HCT116 (cell line): ENCODE data around the gene TUT1. TPM values are rescaled to one million over a fixed set of nuclear protein-coding genes. Genes with fewer than 3 reads are reported as not detected.

Source experiments
- ATAC-seq: fragments of 200-7000 bp; cut with Tn5 transposase; 2 replicates; pipeline ENCODE4 v1.9.1; 2020; ENCODE audit warnings: mild to moderate bottlenecking, moderate library complexity
- BruUV-seq: library from RNA; stranded (reverse); fragments of 400-500 nt; replicated peaks from 2 replicates; lab custom pipeline; 2021; lab: Mats Ljungman, UMichigan
- CTCF ChIA-PET: fragments of 300-600 bp; sonication (Branson Sonifier 250); formaldehyde crosslinking; loops from one replicate; lab custom pipeline; 2021; ENCODE audit warnings: antibody characterized with exemption; lab: Charles Lee
- POLR2A ChIA-PET: fragments of 300-600, 350-600 bp; sonication (Branson Sonifier 250); formaldehyde crosslinking; loops from one replicate; lab custom pipeline; 2021; ENCODE audit warnings: antibody characterized with exemption; lab: Charles Lee
- RAD21 ChIA-PET, 2 experiments: fragments of 300-600 bp; sonication (Branson Sonifier 250); formaldehyde crosslinking; loops; one replicate each; lab custom pipeline; 2023; ENCODE audit warnings: low total read pairs in 2 of 2; ENCODE audit not compliant: uncharacterized antibody in 2 of 2, unreplicated experiment in 2 of 2, low non-redundant PET in 1 of 2; lab: Charles Lee
- DNase-seq: peaks from one replicate; pipeline ENCODE4 v3.0.0-alpha.2; 2010; ENCODE audit warnings: low read depth, low spot score
- H2AFZ ChIP-seq: fragments of 200-600 bp; shearing (Covaris generic), sonication (generic); 2 replicates; pipeline ENCODE4 v1.6.1; 2017; ENCODE audit warnings: low read depth, mixed run types, mixed read lengths, antibody characterized with exemption, low read length; ENCODE audit not compliant: poor library complexity, severe bottlenecking
- H3K27ac ChIP-seq: 2 replicates; pipeline ENCODE4 v1.5.1; 2012; ENCODE audit warnings: low read depth, low read length
- H3K27me3 ChIP-seq: fragments of 200-600 bp; sonication (generic); 2 replicates; pipeline ENCODE4 v1.6.1; 2016; ENCODE audit warnings: mixed run types, low read length, mixed read lengths; ENCODE audit not compliant: insufficient read depth
- H3K36me3 ChIP-seq, 2 experiments: fragments of 200-500 bp in 1 of 2; fragments of 200-600 bp in 1 of 2; sonication (Bioruptor generic) in 1 of 2; sonication (generic) in 1 of 2; 2 replicates each; pipeline versions ENCODE4 v1.5.1 to v1.6.1; 2014 to 2016; ENCODE audit warnings: low read length in 2 of 2, inconsistent platforms in 1 of 2, mixed read lengths in 1 of 2, mixed run types in 1 of 2; ENCODE audit not compliant: insufficient read depth in 2 of 2, control insufficient read depth in 1 of 2
- H3K4me1 ChIP-seq, 2 experiments: fragments of 200-600 bp in 1 of 2; sonication (generic) in 1 of 2; 2 replicates each; pipeline versions ENCODE4 v1.5.1 to v1.6.1; 2012 to 2017; ENCODE audit warnings: low read length in 2 of 2, inconsistent platforms in 1 of 2, mild to moderate bottlenecking in 1 of 2, mixed read lengths in 1 of 2, mixed run types in 1 of 2, moderate library complexity in 1 of 2; ENCODE audit not compliant: insufficient read depth in 2 of 2, control insufficient read depth in 1 of 2
- H3K4me2 ChIP-seq: fragments of 200-600 bp; sonication (generic); 2 replicates; pipeline ENCODE4 v1.6.1; 2017; ENCODE audit warnings: mixed run types, low read length, mixed read lengths
- H3K4me3 ChIP-seq, 2 experiments: fragments of 200-600 bp in 1 of 2; sonication (generic) in 1 of 2; replicated peaks in 1 of 2; 2 replicates each; pipeline ENCODE4 v1.5.1; 2011 to 2016; ENCODE audit warnings: low read length in 2 of 2, control low read depth in 1 of 2, low read depth in 1 of 2, mild to moderate bottlenecking in 1 of 2, mixed read lengths in 1 of 2, mixed run types in 1 of 2
- H3K79me2 ChIP-seq: fragments of 200-600 bp; sonication (generic); 2 replicates; pipeline ENCODE4 v1.6.1; 2017; ENCODE audit warnings: mild to moderate bottlenecking, mixed run types, low read length, moderate library complexity, mixed read lengths; ENCODE audit not compliant: insufficient read depth
- H3K9ac ChIP-seq: fragments of 200-600 bp; sonication (generic); 2 replicates; pipeline ENCODE4 v1.6.1; 2016; ENCODE audit warnings: low read length, mixed read lengths
- H3K9me2 ChIP-seq: fragments of 200-600 bp; sonication (generic), shearing (Covaris generic); 2 replicates; pipeline ENCODE4 v1.6.1; 2017; ENCODE audit warnings: mixed run types, mild to moderate bottlenecking, moderate library complexity; ENCODE audit not compliant: insufficient read depth
- H3K9me3 ChIP-seq, 2 experiments: fragments of 200-500 bp in 1 of 2; fragments of 200-600 bp in 1 of 2; sonication (Bioruptor generic) in 1 of 2; sonication (generic) in 1 of 2; 2 replicates each; pipeline ENCODE4 v1.6.1; 2014 to 2017; ENCODE audit warnings: low read length in 2 of 2, mixed read lengths in 2 of 2, inconsistent platforms in 1 of 2, low read depth in 1 of 2, mild to moderate bottlenecking in 1 of 2, mixed run types in 1 of 2, moderate library complexity in 1 of 2; ENCODE audit not compliant: control insufficient read depth in 1 of 2, insufficient read depth in 1 of 2
- H4K20me1 ChIP-seq: fragments of 200-600 bp; sonication (generic), shearing (Covaris generic); 2 replicates; pipeline ENCODE4 v1.6.1; 2017; ENCODE audit warnings: mixed run types, mild to moderate bottlenecking, moderate library complexity; ENCODE audit not compliant: insufficient read depth
- EZH2 ChIP-seq: fragments of 200-600 bp; sonication (generic); IDR thresholded peaks from 2 replicates; pipeline ENCODE4 v1.6.1; 2017; ENCODE audit warnings: antibody characterized with exemption, mixed run types
- POLR2AphosphoS5 ChIP-seq: IDR thresholded peaks from 2 replicates; pipeline ENCODE4 v1.6.1; 2011; ENCODE audit warnings: mild to moderate bottlenecking, low read depth, low read length, moderate library complexity
- intact Hi-C: fragments of 100-400 bp; cut with micrococcal nuclease; formaldehyde crosslinking; loops from 2 replicates; pipeline ENCODE4 v1.10.0; 2022
- total RNA-seq: library from RNA; stranded (reverse); gene quantifications from one replicate; pipeline ENCODE4 v1.2.1, GENCODE V29; 2021; ENCODE audit not compliant: unreplicated experiment
- TF ChIP-seq, protein P1 (sequence below), 3 experiments: fragments of 200-600 bp in 1 of 3; sonication (generic) in 1 of 3; IDR thresholded peaks in 2 of 3; conservative IDR thresholded peaks in 1 of 3; 2 replicates each; pipeline ENCODE4 v1.5.1; 2012 to 2017; ENCODE audit warnings: low read depth in 2 of 3, low read length in 2 of 3, antibody characterized with exemption in 1 of 3, borderline replicate concordance in 1 of 3, control low read depth in 1 of 3, mild to moderate bottlenecking in 1 of 3, mixed read lengths in 1 of 3, mixed run types in 1 of 3, moderate library complexity in 1 of 3; ENCODE audit not compliant: insufficient read depth in 1 of 3

TUT1 gene
- total RNA-seq, 1 experiment from 2014 or later, result 49.0 TPM

DNA sequence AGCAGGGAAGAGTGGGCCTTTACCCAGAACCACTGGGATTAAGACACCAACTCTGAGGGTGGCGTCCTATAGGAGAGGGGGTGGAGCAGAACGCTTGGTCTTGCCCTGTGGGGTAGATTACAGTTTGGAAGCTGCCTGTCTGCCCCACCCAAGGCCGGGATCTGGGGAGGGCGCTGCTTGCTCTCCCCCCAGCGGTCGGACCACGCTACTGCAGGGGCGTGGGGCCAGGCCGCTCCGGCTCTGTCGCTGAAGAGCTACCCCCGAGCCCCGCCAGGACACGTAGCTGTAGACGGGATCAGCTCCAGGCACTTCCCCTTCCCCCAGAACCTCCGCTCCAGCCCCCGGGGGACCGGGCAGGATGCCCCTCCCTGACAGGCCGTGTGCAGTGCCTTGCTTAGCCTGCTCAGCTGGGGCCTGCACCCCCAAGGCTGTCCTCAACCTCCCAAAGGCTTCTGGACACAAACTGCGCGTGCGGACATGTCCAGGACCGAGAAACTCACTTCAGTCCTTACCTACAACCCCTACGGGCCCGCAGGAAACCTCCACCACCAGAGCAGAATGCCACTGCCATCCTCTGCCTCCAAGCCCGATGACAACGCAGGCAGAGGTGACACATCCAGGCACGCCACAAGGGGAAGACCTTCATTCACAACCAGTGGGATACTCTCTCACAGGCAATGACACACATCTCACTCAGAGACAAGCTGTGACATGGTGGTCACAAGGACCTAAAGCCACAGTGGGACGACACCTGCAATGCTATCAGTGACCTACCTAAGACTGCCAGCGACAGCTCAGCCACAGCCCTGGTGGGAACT, 48.4 kb downstream of the TUT1 start:
- H3K9me2 ChIP-seq, result no peaks in the 10 kb centered on the region
- peaks cover 86% of the 10 kb centered on the region for H3K79me2 ChIP-seq
- H3K9ac ChIP-seq, result peak overlapping the region; percentile 100
- peak overlapping the region; percentile 100 for H3K4me2 ChIP-seq
- CTCF ChIA-PET, result interaction anchor here (0.6 to 3.6 kb wide), 22 partner anchors 10 to 147 kb away, joined by 3 to 62 read pairs (median 9); partner anchors contain the start of genes C11orf98, CSKMT, EEF1G and MTA2
- no peaks in the 10 kb centered on the region for H3K27me3 ChIP-seq
- no peaks in the 10 kb centered on the region for H3K9me3 ChIP-seq
- H3K27ac ChIP-seq, result peak overlapping the region; percentile 95
- no peaks in the 10 kb centered on the region for H3K36me3 ChIP-seq
- H3K4me1 ChIP-seq, result peaks cover 69 to 84% of the 10 kb centered on the region in 2 experiments
- RAD21 ChIA-PET, result interaction anchor here (0.7 to 2.7 kb wide), 14 partner anchors 10 to 150 kb away, joined by 3 to 27 read pairs (median 6); no protein-coding TSS in a partner anchor
- peak overlapping the region; percentile 91 to 98 for H3K4me3 ChIP-seq
- intact Hi-C loops, result loop anchor here (1.0 to 2.0 kb wide), 3 partner anchors 46 to 162 kb away; no protein-coding TSS in a partner anchor
- DNase-seq (peak; percentile 54), ATAC-seq (peak; percentile 47)
- H2AFZ ChIP-seq, result no peak overlapping the region
- BruUV-seq, result no TSS peak
- POLR2A ChIA-PET, result interaction anchor here (0.6 to 3.1 kb wide), 15 partner anchors 9 to 298 kb away, joined by 3 to 22 read pairs (median 5); partner anchors contain the start of genes EEF1G and TUT1
- H4K20me1 ChIP-seq, result peaks cover 19% of the 10 kb centered on the region; the same call in 1 of the 2 replicates
- TF ChIP-seq POLR2AphosphoS5 (peak; percentile 41; the same call in 1 of the 2 replicates), EZH2 (no peak)
- TF ChIP-seq, protein P1, sequence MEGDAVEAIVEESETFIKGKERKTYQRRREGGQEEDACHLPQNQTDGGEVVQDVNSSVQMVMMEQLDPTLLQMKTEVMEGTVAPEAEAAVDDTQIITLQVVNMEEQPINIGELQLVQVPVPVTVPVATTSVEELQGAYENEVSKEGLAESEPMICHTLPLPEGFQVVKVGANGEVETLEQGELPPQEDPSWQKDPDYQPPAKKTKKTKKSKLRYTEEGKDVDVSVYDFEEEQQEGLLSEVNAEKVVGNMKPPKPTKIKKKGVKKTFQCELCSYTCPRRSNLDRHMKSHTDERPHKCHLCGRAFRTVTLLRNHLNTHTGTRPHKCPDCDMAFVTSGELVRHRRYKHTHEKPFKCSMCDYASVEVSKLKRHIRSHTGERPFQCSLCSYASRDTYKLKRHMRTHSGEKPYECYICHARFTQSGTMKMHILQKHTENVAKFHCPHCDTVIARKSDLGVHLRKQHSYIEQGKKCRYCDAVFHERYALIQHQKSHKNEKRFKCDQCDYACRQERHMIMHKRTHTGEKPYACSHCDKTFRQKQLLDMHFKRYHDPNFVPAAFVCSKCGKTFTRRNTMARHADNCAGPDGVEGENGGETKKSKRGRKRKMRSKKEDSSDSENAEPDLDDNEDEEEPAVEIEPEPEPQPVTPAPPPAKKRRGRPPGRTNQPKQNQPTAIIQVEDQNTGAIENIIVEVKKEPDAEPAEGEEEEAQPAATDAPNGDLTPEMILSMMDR (IDR thresholded peaks at IDR 0.05 in 2 of 3, conservative IDR thresholded peaks at IDR 0.05 in 1 of 3; ENCODE audit: borderline replicate concordance in 1 of 3, insufficient read depth in 1 of 3, low read depth in 2 of 3, low read length in 2 of 3), result peak in 2 of 3 experiments; percentile 95 to 99; a peak in 4 of 6 replicates
